ENCODE data around the gene TTLL9.

- no peak for TF ChIP-seq SUZ12 (IDR thresholded peaks at IDR 0.05; ENCODE audit: extremely low read depth, insufficient read depth, insufficient read length)
- TF ChIP-seq ZNF274 (IDR thresholded peaks at IDR 0.05; ENCODE audit: low read depth, low read length): no peak
These were observed 25.6 kb upstream of the TTLL9 start for GRCh38 chr20:31844737-31845299.

Data from NT2/D1 (cell line).